ENCODE results near the gene VAV1.

GRCh38 chr19:6728346-6728745, 44.2 kb upstream of the VAV1 start:
- TF ChIP-seq CTCF (conservative IDR thresholded peaks at IDR 0.05) (no peak), EZH2 (IDR thresholded peaks at IDR 0.05; ENCODE audit: low read depth) (no peak)
